Choroid plexus epithelial cell (primary cell): Measurements from ENCODE around the gene AHNAK.
"Not testable (repeated sequence)": the region's sequence is repeated elsewhere in the genome, so short reads cannot be mapped to it uniquely, and the experiment has no call there.

ENCODE experiments used
- DNase-seq: peaks from one replicate; pipeline ENCODE4 v3.0.0-alpha.2; 2010; ENCODE audit warnings: low read depth
- H3K4me3 ChIP-seq: 2 replicates; pipeline ENCODE4 v1.5.1; 2011; ENCODE audit warnings: low read depth, mild to moderate bottlenecking, control low read depth, low read length, moderate library complexity
- TF ChIP-seq, protein P1 (sequence below): conservative IDR thresholded peaks from 2 replicates; pipeline ENCODE4 v1.5.1; 2011; ENCODE audit warnings: low read depth, mild to moderate bottlenecking, control low read depth, inconsistent platforms, low read length, moderate library complexity

Gene AHNAK

DNA sequence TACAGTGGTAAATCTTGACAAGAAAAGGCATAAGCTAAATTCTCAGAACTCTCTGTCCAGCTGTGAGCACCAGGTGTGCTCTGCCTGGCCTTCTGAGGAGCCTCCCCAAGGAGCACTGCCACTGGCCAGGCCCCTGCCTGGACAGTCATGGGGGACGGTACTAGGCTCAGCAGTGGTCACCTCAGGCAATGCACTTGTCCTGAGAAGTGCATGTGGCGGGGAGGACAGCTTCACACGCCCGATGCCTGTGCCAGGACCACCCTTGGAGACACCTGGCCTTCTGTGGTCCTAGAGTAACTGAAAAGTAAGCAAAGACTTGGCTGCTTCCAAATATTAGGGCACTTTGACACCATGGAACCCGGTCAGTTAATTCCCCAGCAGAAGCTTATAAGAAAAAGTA, 156.4 kb downstream of the AHNAK start:
- no peak for DNase-seq
- no peak overlapping the region for H3K4me3 ChIP-seq
- TF ChIP-seq, protein P1, sequence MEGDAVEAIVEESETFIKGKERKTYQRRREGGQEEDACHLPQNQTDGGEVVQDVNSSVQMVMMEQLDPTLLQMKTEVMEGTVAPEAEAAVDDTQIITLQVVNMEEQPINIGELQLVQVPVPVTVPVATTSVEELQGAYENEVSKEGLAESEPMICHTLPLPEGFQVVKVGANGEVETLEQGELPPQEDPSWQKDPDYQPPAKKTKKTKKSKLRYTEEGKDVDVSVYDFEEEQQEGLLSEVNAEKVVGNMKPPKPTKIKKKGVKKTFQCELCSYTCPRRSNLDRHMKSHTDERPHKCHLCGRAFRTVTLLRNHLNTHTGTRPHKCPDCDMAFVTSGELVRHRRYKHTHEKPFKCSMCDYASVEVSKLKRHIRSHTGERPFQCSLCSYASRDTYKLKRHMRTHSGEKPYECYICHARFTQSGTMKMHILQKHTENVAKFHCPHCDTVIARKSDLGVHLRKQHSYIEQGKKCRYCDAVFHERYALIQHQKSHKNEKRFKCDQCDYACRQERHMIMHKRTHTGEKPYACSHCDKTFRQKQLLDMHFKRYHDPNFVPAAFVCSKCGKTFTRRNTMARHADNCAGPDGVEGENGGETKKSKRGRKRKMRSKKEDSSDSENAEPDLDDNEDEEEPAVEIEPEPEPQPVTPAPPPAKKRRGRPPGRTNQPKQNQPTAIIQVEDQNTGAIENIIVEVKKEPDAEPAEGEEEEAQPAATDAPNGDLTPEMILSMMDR: no peak

- no peak for DNase-seq
- no peak overlapping the region for H3K4me3 ChIP-seq
- TF ChIP-seq, protein P1: no peak
These were observed 157.6 kb downstream of the AHNAK start for GRCh38 chr11:62388999-62389398.

- TF ChIP-seq, protein P1: no peak
- DNase-seq: no peak
- no peak overlapping the region for H3K4me3 ChIP-seq
These were observed 159.2 kb downstream of the AHNAK start for GRCh38 chr11:62387381-62387780.

DNA sequence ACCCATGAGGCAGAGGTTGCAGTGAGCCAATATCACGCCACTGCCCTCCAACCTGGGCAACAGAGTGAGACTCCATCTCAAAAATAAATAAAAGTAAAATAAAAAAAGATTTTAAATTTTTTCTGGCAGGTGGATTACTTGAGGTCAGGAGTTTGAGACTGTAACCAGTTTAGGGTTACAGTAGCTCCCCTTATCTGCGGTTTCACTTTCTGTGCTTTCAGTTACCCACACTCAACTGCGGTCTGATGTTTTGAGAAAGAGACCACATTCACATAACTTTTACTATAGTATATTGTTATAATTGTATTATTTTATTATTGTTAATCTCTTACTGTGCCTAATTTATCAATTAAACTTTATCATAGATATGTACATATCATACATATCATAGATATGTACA, 160.5 kb downstream of the AHNAK start:
- not testable (repeated sequence) for H3K4me3 ChIP-seq, DNase-seq

DNA sequence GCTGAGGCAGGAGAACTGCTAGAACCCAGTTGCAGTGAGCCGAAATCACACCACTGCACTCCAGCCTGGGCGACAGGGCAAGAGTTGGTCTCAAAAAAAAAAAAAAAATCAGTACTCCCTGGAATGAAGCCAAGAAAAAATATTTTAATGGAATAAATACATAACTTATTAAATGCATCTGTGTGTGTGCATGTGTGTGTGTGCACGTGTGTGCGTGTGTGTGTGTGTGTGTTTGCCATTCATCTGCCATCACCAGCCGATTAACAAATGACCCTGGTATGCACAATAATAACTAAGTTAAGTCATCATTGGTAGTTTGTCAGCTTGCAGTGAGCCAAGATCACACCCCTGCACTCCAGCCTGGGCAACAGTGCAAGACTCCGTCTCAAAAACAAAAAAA, 162.8 kb downstream of the AHNAK start:
- no peak for DNase-seq
- no peak overlapping the region for H3K4me3 ChIP-seq
- TF ChIP-seq, protein P1: no peak
